ENCODE data around the gene KRTAP2-1. TPM values are rescaled to one million over a fixed set of nuclear protein-coding genes. Genes with fewer than 3 reads are reported as not detected.
"Not testable (repeated sequence)": the region's sequence is repeated elsewhere in the genome, so short reads cannot be mapped to it uniquely, and the experiment has no call there.

The KRTAP2-1 gene
- total RNA-seq, 1 donor from 2014 or later: not detected

DNA sequence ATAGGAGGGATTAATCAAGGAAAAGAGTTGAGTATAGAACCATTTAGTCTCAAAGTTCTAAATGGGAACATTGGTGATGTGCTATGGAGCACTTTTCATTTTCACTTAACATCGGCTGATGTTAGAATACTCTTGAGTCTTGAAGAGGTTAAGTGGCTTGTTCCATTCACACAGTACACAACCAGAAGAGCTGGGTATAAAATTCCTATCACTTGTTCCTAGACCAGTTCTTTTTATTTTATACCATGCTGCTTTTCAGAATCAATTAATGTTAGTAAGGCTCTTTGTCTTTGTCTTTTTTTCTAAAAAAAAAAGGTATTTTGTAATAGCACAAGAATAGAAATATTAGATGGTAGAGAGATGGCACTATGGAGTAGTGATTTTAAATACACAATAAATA is 4.2 kb downstream of the KRTAP2-1 start:
- H3K4me3 Mint-ChIP-seq: no peak overlapping the region
- peaks cover 4% of the 10 kb centered on the region for H3K36me3 Mint-ChIP-seq (ENCODE audit: low read depth)
- TF ChIP-seq, protein P1, sequence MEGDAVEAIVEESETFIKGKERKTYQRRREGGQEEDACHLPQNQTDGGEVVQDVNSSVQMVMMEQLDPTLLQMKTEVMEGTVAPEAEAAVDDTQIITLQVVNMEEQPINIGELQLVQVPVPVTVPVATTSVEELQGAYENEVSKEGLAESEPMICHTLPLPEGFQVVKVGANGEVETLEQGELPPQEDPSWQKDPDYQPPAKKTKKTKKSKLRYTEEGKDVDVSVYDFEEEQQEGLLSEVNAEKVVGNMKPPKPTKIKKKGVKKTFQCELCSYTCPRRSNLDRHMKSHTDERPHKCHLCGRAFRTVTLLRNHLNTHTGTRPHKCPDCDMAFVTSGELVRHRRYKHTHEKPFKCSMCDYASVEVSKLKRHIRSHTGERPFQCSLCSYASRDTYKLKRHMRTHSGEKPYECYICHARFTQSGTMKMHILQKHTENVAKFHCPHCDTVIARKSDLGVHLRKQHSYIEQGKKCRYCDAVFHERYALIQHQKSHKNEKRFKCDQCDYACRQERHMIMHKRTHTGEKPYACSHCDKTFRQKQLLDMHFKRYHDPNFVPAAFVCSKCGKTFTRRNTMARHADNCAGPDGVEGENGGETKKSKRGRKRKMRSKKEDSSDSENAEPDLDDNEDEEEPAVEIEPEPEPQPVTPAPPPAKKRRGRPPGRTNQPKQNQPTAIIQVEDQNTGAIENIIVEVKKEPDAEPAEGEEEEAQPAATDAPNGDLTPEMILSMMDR (conservative IDR thresholded peaks at IDR 0.05): no peak
- no peaks in the 10 kb centered on the region for H3K4me1 Mint-ChIP-seq
- peaks cover 6% of the 10 kb centered on the region for H3K9me3 Mint-ChIP-seq
- H3K27me3 Mint-ChIP-seq (ENCODE audit: low read depth): peaks cover 2% of the 10 kb centered on the region
- no peak overlapping the region for H3K27ac Mint-ChIP-seq (ENCODE audit: unreplicated experiment)
- no peak for DNase-seq (ENCODE audit: low read depth, low spot score)

DNA sequence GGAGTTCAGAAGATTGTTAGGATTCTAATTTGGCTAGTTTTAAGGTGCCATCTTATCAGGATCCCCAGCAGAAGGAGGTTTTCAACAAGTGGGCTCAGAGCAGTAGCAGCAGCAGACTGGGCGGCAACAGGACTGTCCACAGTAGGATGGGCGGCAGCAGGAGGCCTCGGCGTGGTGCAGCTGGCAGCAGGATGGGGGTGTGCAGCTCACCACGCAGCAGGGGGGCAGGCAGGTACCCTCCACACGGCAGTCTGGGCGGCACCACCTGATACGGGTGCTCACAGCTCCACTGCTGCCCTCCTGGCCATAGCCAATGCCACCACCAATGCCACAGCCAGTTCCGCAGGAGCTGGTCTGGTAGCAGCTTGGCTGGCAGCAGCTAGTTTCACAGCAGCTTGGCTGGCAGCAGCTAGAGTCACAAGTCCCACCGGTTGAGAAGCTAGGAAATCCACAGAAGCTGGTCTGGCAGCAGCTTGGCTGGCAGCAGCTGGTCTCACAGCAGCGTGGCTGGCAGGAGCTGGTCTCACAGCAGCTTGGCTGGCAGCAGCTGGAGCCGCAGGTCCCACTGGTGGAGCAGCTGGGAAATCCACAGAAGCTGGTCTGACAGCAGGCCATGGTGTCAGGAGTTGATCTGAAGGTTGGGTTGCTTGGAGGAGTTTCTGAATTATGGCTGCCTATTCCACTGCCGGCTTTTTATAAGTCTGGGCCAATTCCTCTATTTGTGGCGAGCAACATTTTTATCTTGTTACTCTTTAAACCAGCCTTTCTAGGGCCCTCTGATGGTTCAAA is 6.1 kb downstream of the KRTAP2-1 start, which contains the start of gene KRTAP1-1:
TSS of gene KRTAP1-1 (minus strand) at position 668 of the 789 bp plus-strand sequence. CDS start at position 615, 53 bp downstream.
- H3K27ac Mint-ChIP-seq (ENCODE audit: unreplicated experiment); H3K36me3 Mint-ChIP-seq (ENCODE audit: low read depth); DNase-seq (ENCODE audit: low read depth, low spot score); H3K9me3 Mint-ChIP-seq; H3K27me3 Mint-ChIP-seq (ENCODE audit: low read depth); H3K4me1 Mint-ChIP-seq; H3K4me3 Mint-ChIP-seq: not testable (repeated sequence)

- H3K27ac Mint-ChIP-seq (ENCODE audit: unreplicated experiment): no peak overlapping the region
- H3K9me3 Mint-ChIP-seq: peaks cover 3% of the 10 kb centered on the region
- no peak for DNase-seq (ENCODE audit: low read depth, low spot score)
- no peak overlapping the region for H3K4me3 Mint-ChIP-seq
- no peaks in the 10 kb centered on the region for H3K27me3 Mint-ChIP-seq (ENCODE audit: low read depth)
- H3K4me1 Mint-ChIP-seq: no peaks in the 10 kb centered on the region
- H3K36me3 Mint-ChIP-seq (ENCODE audit: low read depth): no peaks in the 10 kb centered on the region
- TF ChIP-seq, protein P1 (conservative IDR thresholded peaks at IDR 0.05): no peak
Observed at GRCh38 chr17:41037853-41038350, 9.2 kb downstream of the KRTAP2-1 start.

- not testable (repeated sequence) for H3K27me3 Mint-ChIP-seq (ENCODE audit: low read depth); DNase-seq (ENCODE audit: low read depth, low spot score); H3K4me1 Mint-ChIP-seq; H3K4me3 Mint-ChIP-seq; H3K36me3 Mint-ChIP-seq (ENCODE audit: low read depth); H3K9me3 Mint-ChIP-seq
- H3K27ac Mint-ChIP-seq (ENCODE audit: unreplicated experiment): peak within 1 kb of the TSS; percentile 57
Observed at GRCh38 chr17:41034346-41034935, 12.7 kb downstream of the KRTAP2-1 start, which contains the start of gene KRTAP1-3. Gene KRTAP1-3, minus strand, starts transcription at chr17:41034874. Its CDS starts 53 bp downstream, at chr17:41034821.

- no peak for DNase-seq (ENCODE audit: low read depth, low spot score)
- Mint-ChIP-seq H3K9me3 (no peaks in the 10 kb centered on the region), H3K4me1 (no peaks in the 10 kb centered on the region), H3K27ac (ENCODE audit: unreplicated experiment) (no peak within 1 kb of the TSS), H3K36me3 (ENCODE audit: low read depth) (no peaks in the 10 kb centered on the region), H3K4me3 (no peak within 1 kb of the TSS), H3K27me3 (ENCODE audit: low read depth) (peaks cover 9% of the 10 kb centered on the region)
- TF ChIP-seq, protein P1 (conservative IDR thresholded peaks at IDR 0.05): no peak
Observed at GRCh38 chr17:41029633-41030245, 17.4 kb downstream of the KRTAP2-1 start, which contains the start of gene KRTAP1-4. Gene KRTAP1-4, minus strand, starts transcription at chr17:41030195. Its CDS starts 117 bp downstream, at chr17:41030078.

DNA sequence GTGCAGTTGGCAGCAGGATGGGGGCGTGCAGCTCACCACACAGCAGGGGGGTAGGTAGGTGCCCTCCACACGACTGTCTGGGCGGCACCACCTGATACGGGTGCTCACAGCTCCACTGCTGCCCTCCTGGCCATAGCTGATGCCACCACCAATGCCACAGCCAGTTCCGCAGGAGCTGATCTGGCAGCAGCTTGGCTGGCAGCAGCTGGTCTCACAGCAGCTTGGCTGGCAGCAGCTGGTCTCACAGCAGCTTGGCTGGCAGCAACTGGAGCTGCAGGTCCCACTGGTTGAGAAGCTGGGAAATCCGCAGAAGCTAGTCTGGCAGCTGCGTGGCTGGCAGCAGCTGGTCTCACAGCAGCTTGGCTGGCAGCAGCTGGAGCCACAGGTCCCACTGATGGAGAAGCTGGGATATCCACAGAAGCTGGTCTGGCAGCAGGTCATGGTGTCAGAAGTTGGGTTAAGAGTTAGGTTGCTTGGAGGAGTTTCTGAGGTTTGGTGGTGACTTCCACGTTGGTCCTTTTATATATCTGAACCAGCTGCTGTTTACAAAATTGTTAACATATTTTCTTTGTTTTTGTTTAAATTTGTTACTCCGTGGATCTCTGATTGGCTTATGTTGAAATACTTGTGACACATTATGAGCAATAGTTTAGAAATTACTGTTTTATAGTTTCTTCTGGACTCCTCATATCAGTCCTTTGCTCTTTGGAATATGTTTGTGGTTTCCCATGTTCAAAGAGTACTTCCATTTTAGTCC is 20.2 kb downstream of the KRTAP2-1 start, which contains the start of gene KRTAP1-5:
TSS of gene KRTAP1-5 (minus strand) at position 494 of the 757 bp plus-strand sequence. CDS start at position 441, 53 bp downstream.
- Mint-ChIP-seq H3K36me3 (ENCODE audit: low read depth) (no peaks in the 10 kb centered on the region), H3K4me1 (no peaks in the 10 kb centered on the region), H3K4me3 (no peak within 1 kb of the TSS), H3K27me3 (ENCODE audit: low read depth) (peaks cover 6% of the 10 kb centered on the region), H3K9me3 (peaks cover 4% of the 10 kb centered on the region), H3K27ac (ENCODE audit: unreplicated experiment) (no peak within 1 kb of the TSS)
- TF ChIP-seq, protein P1 (conservative IDR thresholded peaks at IDR 0.05): no peak
- DNase-seq (ENCODE audit: low read depth, low spot score): no peak
